C4-2B (cell line): Measurements from ENCODE around the gene CACHD1.

Experiments used
- H3K27ac ChIP-seq: fragments of 450-650 bp; 2 replicates; pipeline ENCODE4 v1.5.1; 2017
- ZFX ChIP-seq: fragments of 450-650 bp; IDR thresholded peaks from 2 replicates; pipeline ENCODE4 v1.6.1; 2017
- TF ChIP-seq, protein P1 (sequence below): fragments of 450-650 bp; conservative IDR thresholded peaks from 2 replicates; pipeline ENCODE4 v1.5.1; 2017; ENCODE audit warnings: mild to moderate bottlenecking

The CACHD1 gene

DNA sequence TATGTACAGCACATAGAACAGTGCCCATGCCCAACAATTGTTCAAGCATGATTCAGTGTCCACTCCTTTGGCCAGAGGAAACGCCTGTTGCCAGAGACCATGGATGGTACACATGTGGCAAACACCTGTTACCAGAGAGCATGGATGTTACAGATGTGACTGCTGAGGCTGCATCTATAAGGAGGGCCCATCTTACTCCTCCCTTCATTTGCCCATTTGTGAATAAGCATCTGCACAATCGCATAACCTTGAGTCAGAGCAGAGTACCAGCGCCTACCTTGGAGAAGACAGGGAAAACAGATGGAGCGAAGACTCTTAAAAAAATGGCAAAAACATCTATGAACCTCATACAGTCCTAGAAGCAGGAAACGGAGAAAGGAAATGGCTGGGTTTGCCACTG is 36.6 kb upstream of the CACHD1 start:
- H3K27ac ChIP-seq: no peak overlapping the region
- no peak for TF ChIP-seq ZFX
- TF ChIP-seq, protein P1, sequence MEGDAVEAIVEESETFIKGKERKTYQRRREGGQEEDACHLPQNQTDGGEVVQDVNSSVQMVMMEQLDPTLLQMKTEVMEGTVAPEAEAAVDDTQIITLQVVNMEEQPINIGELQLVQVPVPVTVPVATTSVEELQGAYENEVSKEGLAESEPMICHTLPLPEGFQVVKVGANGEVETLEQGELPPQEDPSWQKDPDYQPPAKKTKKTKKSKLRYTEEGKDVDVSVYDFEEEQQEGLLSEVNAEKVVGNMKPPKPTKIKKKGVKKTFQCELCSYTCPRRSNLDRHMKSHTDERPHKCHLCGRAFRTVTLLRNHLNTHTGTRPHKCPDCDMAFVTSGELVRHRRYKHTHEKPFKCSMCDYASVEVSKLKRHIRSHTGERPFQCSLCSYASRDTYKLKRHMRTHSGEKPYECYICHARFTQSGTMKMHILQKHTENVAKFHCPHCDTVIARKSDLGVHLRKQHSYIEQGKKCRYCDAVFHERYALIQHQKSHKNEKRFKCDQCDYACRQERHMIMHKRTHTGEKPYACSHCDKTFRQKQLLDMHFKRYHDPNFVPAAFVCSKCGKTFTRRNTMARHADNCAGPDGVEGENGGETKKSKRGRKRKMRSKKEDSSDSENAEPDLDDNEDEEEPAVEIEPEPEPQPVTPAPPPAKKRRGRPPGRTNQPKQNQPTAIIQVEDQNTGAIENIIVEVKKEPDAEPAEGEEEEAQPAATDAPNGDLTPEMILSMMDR: no peak

DNA sequence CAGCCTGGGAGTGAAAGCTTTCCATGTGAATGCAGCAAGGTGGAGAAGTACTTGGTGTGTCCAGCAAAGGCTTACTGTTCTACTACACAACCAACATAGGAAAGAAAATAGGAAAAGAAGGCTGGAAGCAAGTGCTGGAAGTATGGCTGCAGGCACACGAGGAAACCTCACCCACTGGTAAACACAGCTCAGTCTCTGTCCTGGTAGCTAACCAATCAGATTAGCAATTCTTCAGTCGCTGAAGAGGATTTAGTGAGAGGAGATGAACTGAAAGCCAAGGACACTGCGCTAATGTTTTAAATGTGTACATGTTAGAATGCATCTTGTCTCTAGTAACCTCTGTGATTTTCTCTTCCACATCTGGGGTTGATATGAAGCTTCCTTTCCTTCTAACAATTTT is 36.2 kb upstream of the CACHD1 start:
- TF ChIP-seq ZFX: no peak
- TF ChIP-seq, protein P1: no peak
- no peak overlapping the region for H3K27ac ChIP-seq

DNA sequence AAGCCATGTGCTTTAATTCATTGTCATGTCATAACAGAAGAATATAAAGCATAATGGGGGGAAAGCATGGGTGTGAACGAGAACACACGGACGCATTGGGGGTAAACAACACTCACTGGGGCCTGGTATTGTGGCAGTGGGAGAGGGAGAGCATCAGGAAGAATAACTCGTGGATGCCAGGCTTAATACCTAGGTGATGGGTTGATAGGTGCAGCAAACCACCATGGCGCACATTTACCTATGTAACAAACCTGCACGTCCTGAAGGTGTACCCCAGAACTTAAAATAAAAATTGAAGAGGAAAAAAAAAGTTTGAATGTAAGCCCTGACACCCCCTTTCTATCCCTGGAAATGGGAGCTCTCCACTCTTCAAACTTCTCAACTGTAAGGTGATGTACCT is 34.9 kb upstream of the CACHD1 start:
- TF ChIP-seq ZFX: no peak
- TF ChIP-seq, protein P1: no peak
- no peak overlapping the region for H3K27ac ChIP-seq

DNA sequence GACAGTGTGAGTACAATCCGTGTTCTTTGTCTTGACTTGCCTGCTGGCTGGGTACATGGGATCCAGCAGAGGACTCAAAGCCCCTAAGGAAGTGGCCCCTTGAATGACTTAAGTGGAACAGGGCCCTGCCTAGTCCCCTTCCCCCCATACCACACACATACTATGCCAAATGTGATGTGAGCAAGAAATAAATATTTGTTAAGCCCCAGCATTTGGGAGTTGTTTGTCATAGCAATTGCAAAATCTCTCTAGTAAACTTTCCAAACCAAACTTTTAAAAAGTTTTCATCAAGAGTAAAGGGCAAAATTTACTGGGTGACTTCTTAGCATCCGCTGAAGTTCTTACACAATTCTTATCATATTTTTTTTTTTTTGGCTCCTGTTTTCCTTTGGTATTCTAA is 32.5 kb upstream of the CACHD1 start:
- TF ChIP-seq, protein P1: no peak
- no peak for TF ChIP-seq ZFX
- H3K27ac ChIP-seq: no peak overlapping the region

DNA sequence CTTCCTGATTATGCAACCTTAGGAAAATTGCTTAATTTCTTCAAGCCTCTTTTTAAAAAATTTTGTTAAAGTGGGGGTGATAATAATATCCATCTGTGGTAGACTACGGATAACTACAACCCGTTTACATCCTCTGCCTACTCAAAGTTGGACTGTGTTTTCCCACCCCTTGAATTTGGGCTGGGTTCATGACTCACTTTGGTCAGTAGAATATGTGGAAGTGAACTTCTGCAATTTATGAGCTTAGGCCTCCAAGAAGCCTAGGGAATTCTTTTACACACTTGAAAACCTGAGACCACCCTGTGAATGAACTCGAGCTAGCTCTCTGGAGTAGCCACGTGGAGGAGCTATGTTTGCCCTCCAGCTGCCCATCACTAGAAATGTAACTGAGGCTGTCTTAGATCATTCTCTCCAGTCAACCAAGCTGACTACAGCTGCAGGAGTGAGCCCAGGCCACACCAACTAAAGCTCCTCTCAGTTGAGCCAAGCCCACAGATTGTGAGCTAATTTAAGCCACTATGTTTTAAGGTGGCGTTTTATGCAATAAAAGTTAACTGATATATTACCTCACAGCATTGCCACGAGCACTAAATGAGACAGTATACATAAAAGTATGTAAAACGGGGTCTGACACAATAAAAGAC is 29.6 kb upstream of the CACHD1 start:
- no peak overlapping the region for H3K27ac ChIP-seq
- no peak for TF ChIP-seq ZFX
- TF ChIP-seq, protein P1: no peak

DNA sequence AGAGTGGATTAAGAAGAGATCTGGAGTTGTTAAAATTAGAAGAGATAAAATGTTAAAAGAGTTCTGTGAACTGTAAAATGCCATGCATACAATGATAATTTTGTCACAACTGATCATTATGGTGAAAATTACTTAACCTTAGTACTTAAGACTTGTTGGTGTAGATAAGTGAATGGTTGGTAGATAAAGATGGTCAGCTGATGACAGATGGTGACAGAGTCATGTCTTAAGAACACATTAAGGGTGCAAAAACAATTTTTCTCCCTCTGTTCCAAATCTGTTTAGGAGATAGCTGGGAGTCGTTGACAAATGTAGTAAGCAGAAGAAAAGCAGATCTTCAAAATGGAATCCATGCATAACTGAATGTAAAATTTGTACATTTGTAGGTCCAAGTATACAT is 18.5 kb upstream of the CACHD1 start:
- no peak for TF ChIP-seq ZFX
- TF ChIP-seq, protein P1: no peak
- no peak overlapping the region for H3K27ac ChIP-seq

DNA sequence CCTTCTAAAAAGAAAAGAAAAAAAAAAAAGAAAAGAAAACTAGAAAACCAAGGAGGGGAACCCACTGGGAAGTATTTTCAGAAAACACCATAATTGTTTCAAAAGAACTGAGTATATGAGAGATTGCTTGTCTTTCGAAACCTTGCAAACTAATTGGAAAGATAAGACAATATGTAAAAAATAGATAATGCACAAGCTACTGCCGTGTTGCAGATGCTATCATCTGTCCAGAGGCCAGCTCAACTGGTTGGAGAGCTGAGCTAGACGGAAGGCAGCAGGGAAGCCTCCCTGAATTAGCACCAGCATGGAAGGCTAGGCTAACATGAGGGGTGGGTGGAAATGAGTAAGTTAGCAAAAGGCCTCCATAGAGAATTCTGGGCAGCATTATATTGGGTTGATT is 16.2 kb upstream of the CACHD1 start:
- TF ChIP-seq ZFX: no peak
- TF ChIP-seq, protein P1: no peak
- no peak overlapping the region for H3K27ac ChIP-seq
